Uterus (tissue), 2 donors: ENCODE results near the gene ZNF629.

Experiments
- POLR2A ChIP-seq, 2 donors: fragments of 450-650 bp; IDR thresholded peaks; one replicate each; pipeline ENCODE4 v1.6.1; 2016; ENCODE audit warnings: antibody characterized with exemption in 2 of 2, mild to moderate bottlenecking in 1 of 2, moderate library complexity in 1 of 2
- TF ChIP-seq, protein P1 (sequence below), 4 experiments: fragments of 200-600 bp in 2 of 4; fragments of 450-650 bp in 2 of 4; sonication (generic) in 2 of 4; IDR thresholded peaks; one replicate each; pipeline ENCODE4 v1.5.1; 2016 to 2019; ENCODE audit warnings: antibody characterized with exemption in 4 of 4, mild to moderate bottlenecking in 2 of 4, moderate library complexity in 1 of 4

DNA sequence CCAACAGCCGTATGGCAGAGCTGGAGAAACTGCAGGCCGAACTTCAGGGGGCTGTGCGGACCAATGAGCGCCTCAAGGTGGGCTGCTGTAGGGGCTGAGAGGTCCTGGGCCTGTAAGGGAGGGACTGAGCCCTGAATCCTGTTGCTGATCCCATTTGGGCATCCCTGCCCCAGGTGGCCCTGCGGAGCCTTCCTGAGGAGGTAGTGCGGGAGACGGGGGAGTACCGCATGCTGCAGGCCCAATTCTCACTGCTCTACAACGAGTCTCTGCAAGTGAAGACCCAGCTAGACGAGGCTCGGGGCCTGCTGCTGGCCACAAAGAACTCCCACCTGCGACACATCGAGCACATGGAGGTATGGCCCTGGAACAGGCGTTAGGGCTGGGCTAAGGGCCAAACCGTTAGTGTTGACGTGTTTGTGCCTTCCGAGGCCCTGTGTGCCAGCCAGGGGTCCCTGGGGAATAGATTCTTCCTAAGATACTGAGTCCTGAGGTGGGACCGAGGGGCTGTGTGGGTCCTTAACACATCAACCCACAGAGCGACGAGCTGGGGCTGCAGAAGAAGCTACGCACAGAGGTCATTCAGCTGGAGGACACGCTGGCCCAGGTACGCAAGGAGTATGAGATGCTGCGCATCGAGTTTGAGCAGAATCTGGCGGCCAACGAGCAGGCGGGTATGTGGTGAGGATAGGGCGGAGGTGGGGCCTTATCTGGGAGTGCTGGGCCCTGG, 20.6 kb downstream of the ZNF629 start:
- TF ChIP-seq, protein P1, sequence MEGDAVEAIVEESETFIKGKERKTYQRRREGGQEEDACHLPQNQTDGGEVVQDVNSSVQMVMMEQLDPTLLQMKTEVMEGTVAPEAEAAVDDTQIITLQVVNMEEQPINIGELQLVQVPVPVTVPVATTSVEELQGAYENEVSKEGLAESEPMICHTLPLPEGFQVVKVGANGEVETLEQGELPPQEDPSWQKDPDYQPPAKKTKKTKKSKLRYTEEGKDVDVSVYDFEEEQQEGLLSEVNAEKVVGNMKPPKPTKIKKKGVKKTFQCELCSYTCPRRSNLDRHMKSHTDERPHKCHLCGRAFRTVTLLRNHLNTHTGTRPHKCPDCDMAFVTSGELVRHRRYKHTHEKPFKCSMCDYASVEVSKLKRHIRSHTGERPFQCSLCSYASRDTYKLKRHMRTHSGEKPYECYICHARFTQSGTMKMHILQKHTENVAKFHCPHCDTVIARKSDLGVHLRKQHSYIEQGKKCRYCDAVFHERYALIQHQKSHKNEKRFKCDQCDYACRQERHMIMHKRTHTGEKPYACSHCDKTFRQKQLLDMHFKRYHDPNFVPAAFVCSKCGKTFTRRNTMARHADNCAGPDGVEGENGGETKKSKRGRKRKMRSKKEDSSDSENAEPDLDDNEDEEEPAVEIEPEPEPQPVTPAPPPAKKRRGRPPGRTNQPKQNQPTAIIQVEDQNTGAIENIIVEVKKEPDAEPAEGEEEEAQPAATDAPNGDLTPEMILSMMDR (IDR thresholded peaks at IDR 0.05): no peak
- TF ChIP-seq POLR2A (IDR thresholded peaks at IDR 0.05): no peak
